ENCODE measurements around the gene NPB. TPM values are rescaled to one million over a fixed set of nuclear protein-coding genes. Genes with fewer than 3 reads are reported as not detected.

NPB gene
- total and polyA plus RNA-seq, 2 of the 8 experiments (the other 6 are each of a cell fraction or from before 2014, with no cell fraction given) = 1.5 to 2.5 TPM

DNA sequence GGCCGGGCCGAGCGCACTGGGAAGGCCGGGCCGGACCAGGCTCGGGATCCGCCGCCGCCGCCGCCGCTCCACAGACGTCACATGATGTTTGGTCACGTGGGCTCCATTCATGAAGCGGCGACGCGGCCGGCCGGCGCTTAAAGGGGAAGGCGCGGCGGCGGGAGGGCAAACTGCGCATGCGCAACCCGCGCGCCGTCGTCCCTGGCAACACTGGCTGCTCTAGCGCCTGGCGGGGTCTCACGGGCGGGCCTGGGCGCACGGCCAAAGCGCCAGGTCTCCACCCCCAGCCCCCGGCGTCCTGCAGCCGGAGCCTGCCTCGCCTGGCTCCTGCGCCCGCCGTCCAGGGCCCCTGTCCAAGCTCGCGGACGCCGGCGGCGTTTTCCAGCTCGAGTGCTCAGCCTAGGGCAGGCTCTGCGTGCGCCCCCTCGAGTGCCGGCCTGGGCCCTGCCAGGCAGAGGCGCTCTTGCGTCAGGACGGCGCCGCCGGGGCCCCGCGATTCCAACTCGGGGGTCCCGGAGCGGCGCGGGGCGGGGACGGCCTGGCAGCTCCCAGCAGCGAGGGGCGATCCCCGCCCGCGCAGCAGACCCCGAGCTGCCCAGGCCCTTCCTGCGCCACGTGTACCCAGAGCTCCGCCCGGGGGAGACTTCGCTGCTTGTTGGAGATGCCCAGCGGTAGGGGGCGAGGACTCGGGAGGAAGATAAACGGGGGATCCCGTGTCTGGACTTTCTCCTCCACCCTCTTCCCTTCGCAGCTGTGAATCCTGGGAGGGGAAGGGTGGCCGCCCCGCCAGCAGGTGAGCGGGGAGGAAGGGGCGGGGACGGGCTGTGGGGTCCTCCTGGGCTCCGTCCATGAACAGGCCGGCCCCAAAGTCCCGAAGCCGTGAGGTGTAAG, 25.9 kb downstream of the NPB start, which contains the start of gene MAFG (continued):
- TF ChIP-seq RBBP5 (IDR thresholded peaks at IDR 0.05; ENCODE audit: borderline replicate concordance, low read depth, low read length) (no peak; the same call in 1 of the 2 replicates), CEBPB (IDR thresholded peaks at IDR 0.05; ENCODE audit: low read depth, low read length) (no peak), HDAC2 (IDR thresholded peaks at IDR 0.05; ENCODE audit: borderline replicate concordance in 1 of 2, low read depth in 2 of 2, low read length in 2 of 2) (no peak), CHD2 (IDR thresholded peaks at IDR 0.05; ENCODE audit: low read length) (no peak), TBP (IDR thresholded peaks at IDR 0.05; ENCODE audit: low read depth, low read length) (no peak), TAF1 (IDR thresholded peaks at IDR 0.05; ENCODE audit: low read depth, low read length) (0 out of 2 replicates have a peak, but pooled peaks have one; percentile 54), SRF (IDR thresholded peaks at IDR 0.05; ENCODE audit: low read depth, low read length) (no peak), GABPA (IDR thresholded peaks at IDR 0.05; ENCODE audit: borderline replicate concordance, insufficient read depth, low read length) (peak; percentile 49; the same call in 1 of the 2 replicates), POLR2AphosphoS5 (IDR thresholded peaks at IDR 0.05; ENCODE audit: low read depth, low read length) (no peak; the same call in 1 of the 2 replicates), RAD21 (IDR thresholded peaks at IDR 0.05 in 1 of 2, conservative IDR thresholded peaks at IDR 0.05 in 1 of 2; ENCODE audit: low read depth in 2 of 2, low read length in 2 of 2) (peak; percentile 42 to 69), FOSL1 (IDR thresholded peaks at IDR 0.05; ENCODE audit: insufficient read depth, low read depth, low read length) (no peak), CBX5 (IDR thresholded peaks at IDR 0.05; ENCODE audit: low read depth, low read length) (no peak), BCL11A (IDR thresholded peaks at IDR 0.05; ENCODE audit: low read depth in 2 of 2, low read length in 2 of 2) (no peak), SP2 (IDR thresholded peaks at IDR 0.05; ENCODE audit: low read length) (no peak), KDM1A (IDR thresholded peaks at IDR 0.05; ENCODE audit: borderline replicate concordance, low read length) (no peak)
- TF ChIP-seq, protein P1, sequence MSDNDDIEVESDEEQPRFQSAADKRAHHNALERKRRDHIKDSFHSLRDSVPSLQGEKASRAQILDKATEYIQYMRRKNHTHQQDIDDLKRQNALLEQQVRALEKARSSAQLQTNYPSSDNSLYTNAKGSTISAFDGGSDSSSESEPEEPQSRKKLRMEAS (IDR thresholded peaks at IDR 0.05) = peak; percentile 62
- TF ChIP-seq, protein P2, sequence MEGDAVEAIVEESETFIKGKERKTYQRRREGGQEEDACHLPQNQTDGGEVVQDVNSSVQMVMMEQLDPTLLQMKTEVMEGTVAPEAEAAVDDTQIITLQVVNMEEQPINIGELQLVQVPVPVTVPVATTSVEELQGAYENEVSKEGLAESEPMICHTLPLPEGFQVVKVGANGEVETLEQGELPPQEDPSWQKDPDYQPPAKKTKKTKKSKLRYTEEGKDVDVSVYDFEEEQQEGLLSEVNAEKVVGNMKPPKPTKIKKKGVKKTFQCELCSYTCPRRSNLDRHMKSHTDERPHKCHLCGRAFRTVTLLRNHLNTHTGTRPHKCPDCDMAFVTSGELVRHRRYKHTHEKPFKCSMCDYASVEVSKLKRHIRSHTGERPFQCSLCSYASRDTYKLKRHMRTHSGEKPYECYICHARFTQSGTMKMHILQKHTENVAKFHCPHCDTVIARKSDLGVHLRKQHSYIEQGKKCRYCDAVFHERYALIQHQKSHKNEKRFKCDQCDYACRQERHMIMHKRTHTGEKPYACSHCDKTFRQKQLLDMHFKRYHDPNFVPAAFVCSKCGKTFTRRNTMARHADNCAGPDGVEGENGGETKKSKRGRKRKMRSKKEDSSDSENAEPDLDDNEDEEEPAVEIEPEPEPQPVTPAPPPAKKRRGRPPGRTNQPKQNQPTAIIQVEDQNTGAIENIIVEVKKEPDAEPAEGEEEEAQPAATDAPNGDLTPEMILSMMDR (IDR thresholded peaks at IDR 0.05; ENCODE audit: control extremely low read depth in 1 of 3, insufficient read depth in 1 of 3, low read depth in 1 of 3, low read length in 3 of 3) = peak; percentile 60 to 65 (median 63)
- TF ChIP-seq, protein P3, sequence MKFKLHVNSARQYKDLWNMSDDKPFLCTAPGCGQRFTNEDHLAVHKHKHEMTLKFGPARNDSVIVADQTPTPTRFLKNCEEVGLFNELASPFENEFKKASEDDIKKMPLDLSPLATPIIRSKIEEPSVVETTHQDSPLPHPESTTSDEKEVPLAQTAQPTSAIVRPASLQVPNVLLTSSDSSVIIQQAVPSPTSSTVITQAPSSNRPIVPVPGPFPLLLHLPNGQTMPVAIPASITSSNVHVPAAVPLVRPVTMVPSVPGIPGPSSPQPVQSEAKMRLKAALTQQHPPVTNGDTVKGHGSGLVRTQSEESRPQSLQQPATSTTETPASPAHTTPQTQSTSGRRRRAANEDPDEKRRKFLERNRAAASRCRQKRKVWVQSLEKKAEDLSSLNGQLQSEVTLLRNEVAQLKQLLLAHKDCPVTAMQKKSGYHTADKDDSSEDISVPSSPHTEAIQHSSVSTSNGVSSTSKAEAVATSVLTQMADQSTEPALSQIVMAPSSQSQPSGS (IDR thresholded peaks at IDR 0.05; ENCODE audit: low read length) = no peak
